ENCODE data around the gene PCDHB10. TPM values are rescaled to one million over a fixed set of nuclear protein-coding genes. Genes with fewer than 3 reads are reported as not detected.
"Not testable (repeated sequence)": the region's sequence is repeated elsewhere in the genome, so short reads cannot be mapped to it uniquely, and the experiment has no call there.

PCDHB10 gene
- total RNA-seq, 1 experiment from 2014 or later: 1.2 TPM

- H3K4me3 Mint-ChIP-seq (ENCODE audit: unreplicated experiment): peak within 1 kb of the TSS; percentile 72
- peak; percentile 38 for TF ChIP-seq CTCF (IDR thresholded peaks at IDR 0.05; ENCODE audit: unreplicated experiment)
- no peak within 1 kb of the TSS for H3K27ac Mint-ChIP-seq (ENCODE audit: low read depth, unreplicated experiment)
- DNase-seq (ENCODE audit: unreplicated experiment): peak; percentile 60
- H3K9me3 Mint-ChIP-seq (ENCODE audit: unreplicated experiment): peaks cover 13% of the 10 kb centered on the region
- H3K36me3 Mint-ChIP-seq (ENCODE audit: insufficient read depth, unreplicated experiment): no peaks in the 10 kb centered on the region
- no peaks in the 10 kb centered on the region for H3K27me3 Mint-ChIP-seq (ENCODE audit: insufficient read depth, unreplicated experiment)
- intact Hi-C loops (cut with micrococcal nuclease): no loop called here
- CTCF ChIA-PET: interaction anchor here (0.5 to 2.5 kb wide), 12 partner anchors 9 to 359 kb away, joined by 3 to 22 read pairs (median 3); partner anchors contain the start of genes PCDHB11, PCDHB14, PCDHGB3 and TAF7
- BruUV-seq (replicated peaks): no TSS peak
- H3K4me1 Mint-ChIP-seq (ENCODE audit: insufficient read depth, unreplicated experiment): no peaks in the 10 kb centered on the region
- POLR2A ChIA-PET: interaction anchor here (0.6 to 1.2 kb wide), 4 partner anchors 11 to 456 kb away, joined by 3 to 4 read pairs (median 4); partner anchors contain the start of gene TAF7
These were observed 16.3 kb downstream of the PCDHB10 start, which contains the start of gene PCDHB12 for GRCh38 chr5:141208478-141208877. PCDHB12 (plus strand) TSS chr5:141208719; CDS start chr5:141208908, 189 bp downstream.

- peaks cover 20% of the 10 kb centered on the region for H3K9me3 Mint-ChIP-seq (ENCODE audit: unreplicated experiment)
- POLR2A ChIA-PET; H3K36me3 Mint-ChIP-seq (ENCODE audit: insufficient read depth, unreplicated experiment): not testable (repeated sequence)
These were observed 18.1 kb downstream of the PCDHB10 start for GRCh38 chr5:141210281-141210680.

GRCh38 chr5:141210849-141211248 lies 18.7 kb downstream of the PCDHB10 start:
- BruUV-seq (replicated peaks); H3K27ac Mint-ChIP-seq (ENCODE audit: low read depth, unreplicated experiment); DNase-seq (ENCODE audit: unreplicated experiment); H3K36me3 Mint-ChIP-seq (ENCODE audit: insufficient read depth, unreplicated experiment); intact Hi-C loops (cut with micrococcal nuclease); H3K4me3 Mint-ChIP-seq (ENCODE audit: unreplicated experiment); POLR2A ChIA-PET; H3K4me1 Mint-ChIP-seq (ENCODE audit: insufficient read depth, unreplicated experiment); CTCF ChIA-PET; H3K27me3 Mint-ChIP-seq (ENCODE audit: insufficient read depth, unreplicated experiment): not testable (repeated sequence)
- peaks cover 22% of the 10 kb centered on the region for H3K9me3 Mint-ChIP-seq (ENCODE audit: unreplicated experiment)

More at GRCh38 chr5:141210281-141210680, 18.1 kb downstream of the PCDHB10 start:
- DNase-seq (ENCODE audit: unreplicated experiment); H3K4me1 Mint-ChIP-seq (ENCODE audit: insufficient read depth, unreplicated experiment); CTCF ChIA-PET; H3K27me3 Mint-ChIP-seq (ENCODE audit: insufficient read depth, unreplicated experiment); BruUV-seq (replicated peaks); H3K27ac Mint-ChIP-seq (ENCODE audit: low read depth, unreplicated experiment); H3K4me3 Mint-ChIP-seq (ENCODE audit: unreplicated experiment); intact Hi-C loops (cut with micrococcal nuclease): not testable (repeated sequence)

GRCh38 chr5:141213656-141214339 lies 21.6 kb downstream of the PCDHB10 start, which contains the start of gene PCDHB13:
PCDHB13 (plus strand) TSS chr5:141213919; CDS start chr5:141214124, 205 bp downstream.
- CTCF ChIA-PET: interaction anchor here (0.6 to 4.0 kb wide), 14 partner anchors 9 to 349 kb away, joined by 3 to 18 read pairs (median 4); partner anchors contain the start of genes PCDHB10, PCDHB14, PCDHGB3 and TAF7
- not testable (repeated sequence) for H3K27me3 Mint-ChIP-seq (ENCODE audit: insufficient read depth, unreplicated experiment); H3K27ac Mint-ChIP-seq (ENCODE audit: low read depth, unreplicated experiment); H3K4me1 Mint-ChIP-seq (ENCODE audit: insufficient read depth, unreplicated experiment); H3K36me3 Mint-ChIP-seq (ENCODE audit: insufficient read depth, unreplicated experiment); BruUV-seq (replicated peaks)
- peak; percentile 73 for DNase-seq (ENCODE audit: unreplicated experiment)
- POLR2A ChIA-PET: interaction anchor here (0.7 to 1.5 kb wide), 2 partner anchors 344 to 351 kb away, joined by 3 to 6 read pairs; no protein-coding TSS in a partner anchor
- peak; percentile 69 for TF ChIP-seq CTCF (IDR thresholded peaks at IDR 0.05; ENCODE audit: unreplicated experiment)
- peaks cover 14% of the 10 kb centered on the region for H3K9me3 Mint-ChIP-seq (ENCODE audit: unreplicated experiment)
- peak within 1 kb of the TSS; percentile 69 for H3K4me3 Mint-ChIP-seq (ENCODE audit: unreplicated experiment)
- intact Hi-C loops (cut with micrococcal nuclease): loop anchor here (1.0 to 2.0 kb wide), 2 partner anchors 311 to 348 kb away; no protein-coding TSS in a partner anchor

- H3K9me3 Mint-ChIP-seq (ENCODE audit: unreplicated experiment): peaks cover 20% of the 10 kb centered on the region
- H3K4me1 Mint-ChIP-seq (ENCODE audit: insufficient read depth, unreplicated experiment); H3K27ac Mint-ChIP-seq (ENCODE audit: low read depth, unreplicated experiment); H3K4me3 Mint-ChIP-seq (ENCODE audit: unreplicated experiment); intact Hi-C loops (cut with micrococcal nuclease); H3K27me3 Mint-ChIP-seq (ENCODE audit: insufficient read depth, unreplicated experiment); H3K36me3 Mint-ChIP-seq (ENCODE audit: insufficient read depth, unreplicated experiment); DNase-seq (ENCODE audit: unreplicated experiment): not testable (repeated sequence)
- ChIA-PET POLR2A (interaction anchor here (1.5 kb wide), 1 partner anchor 350 kb away, joined by 6 read pairs; no protein-coding TSS in a partner anchor), CTCF (interaction anchor here (1.2 to 4.0 kb wide), 6 partner anchors 9 to 349 kb away, joined by 4 to 18 read pairs (median 8); partner anchors contain the start of genes PCDHB10, PCDHB14 and TAF7)
- TSS peak; percentile 35 for BruUV-seq (replicated peaks)
These were observed 22.4 kb downstream of the PCDHB10 start for GRCh38 chr5:141214583-141214982.

- intact Hi-C loops (cut with micrococcal nuclease); BruUV-seq (replicated peaks); H3K4me3 Mint-ChIP-seq (ENCODE audit: unreplicated experiment); DNase-seq (ENCODE audit: unreplicated experiment); H3K4me1 Mint-ChIP-seq (ENCODE audit: insufficient read depth, unreplicated experiment); H3K36me3 Mint-ChIP-seq (ENCODE audit: insufficient read depth, unreplicated experiment); H3K27me3 Mint-ChIP-seq (ENCODE audit: insufficient read depth, unreplicated experiment); H3K27ac Mint-ChIP-seq (ENCODE audit: low read depth, unreplicated experiment): not testable (repeated sequence)
- ChIA-PET POLR2A (interaction anchor here (1.7 kb wide), 1 partner anchor 342 kb away, joined by 4 read pairs; no protein-coding TSS in a partner anchor), CTCF (interaction anchor here (4.0 kb wide), 1 partner anchor 348 kb away, joined by 18 read pairs; no protein-coding TSS in a partner anchor)
- peaks cover 27% of the 10 kb centered on the region for H3K9me3 Mint-ChIP-seq (ENCODE audit: unreplicated experiment)
These were observed 23.4 kb downstream of the PCDHB10 start for GRCh38 chr5:141215504-141215903.

- ChIA-PET CTCF (interaction anchor here (1.1 to 1.5 kb wide), 2 partner anchors 16 to 342 kb away, joined by 3 to 6 read pairs; no protein-coding TSS in a partner anchor), POLR2A (interaction anchor here (1.7 kb wide), 1 partner anchor 342 kb away, joined by 4 read pairs; no protein-coding TSS in a partner anchor)
- H3K27me3 Mint-ChIP-seq (ENCODE audit: insufficient read depth, unreplicated experiment); intact Hi-C loops (cut with micrococcal nuclease); H3K4me3 Mint-ChIP-seq (ENCODE audit: unreplicated experiment); BruUV-seq (replicated peaks); H3K27ac Mint-ChIP-seq (ENCODE audit: low read depth, unreplicated experiment); H3K36me3 Mint-ChIP-seq (ENCODE audit: insufficient read depth, unreplicated experiment); DNase-seq (ENCODE audit: unreplicated experiment); H3K4me1 Mint-ChIP-seq (ENCODE audit: insufficient read depth, unreplicated experiment): not testable (repeated sequence)
- peaks cover 24% of the 10 kb centered on the region for H3K9me3 Mint-ChIP-seq (ENCODE audit: unreplicated experiment)
These were observed 23.9 kb downstream of the PCDHB10 start for GRCh38 chr5:141216035-141216434.

All from MCF 10A (cell line).